ENCODE measurements around the gene ADGRF1.

ADGRF1 gene

GRCh38 chr6:47043286-47043685 is 1.2 kb upstream of the ADGRF1 start:
- Histone ChIP-seq H3K27me3 (ENCODE audit: control insufficient read depth, insufficient read depth, low read length, poor library complexity, severe bottlenecking) (no peaks in the 10 kb centered on the region), H3K4me3 (ENCODE audit: insufficient read depth, low read depth, low read length) (no peak overlapping the region), H3K36me3 (ENCODE audit: control insufficient read depth, insufficient read depth, low read length) (no peaks in the 10 kb centered on the region), H3K4me1 (ENCODE audit: control insufficient read depth, insufficient read depth, low read length) (no peaks in the 10 kb centered on the region), H3K9me3 (ENCODE audit: control insufficient read depth, low read length) (no peaks in the 10 kb centered on the region), H3K27ac (ENCODE audit: insufficient read depth, low read depth, low read length, poor library complexity, severe bottlenecking) (no peak overlapping the region)
- WGBS, 2 experiments, result 87 to 100% methylated on average over 1 of the region's 1 CpG

- H3K4me3 ChIP-seq (ENCODE audit: insufficient read depth, low read depth, low read length), result no peak overlapping the region
- H3K27ac ChIP-seq (ENCODE audit: insufficient read depth, low read depth, low read length, poor library complexity, severe bottlenecking), result no peak overlapping the region
- no peaks in the 10 kb centered on the region for H3K4me1 ChIP-seq (ENCODE audit: control insufficient read depth, insufficient read depth, low read length)
- H3K27me3 ChIP-seq (ENCODE audit: control insufficient read depth, insufficient read depth, low read length, poor library complexity, severe bottlenecking), result no peaks in the 10 kb centered on the region
- H3K36me3 ChIP-seq (ENCODE audit: control insufficient read depth, insufficient read depth, low read length), result no peaks in the 10 kb centered on the region
- H3K9me3 ChIP-seq (ENCODE audit: control insufficient read depth, low read length), result no peaks in the 10 kb centered on the region
- WGBS, 2 experiments, result 89 to 100% methylated on average over 1 to 2 of the region's 2 CpGs
Observed at GRCh38 chr6:47041741-47042140, 391 bp downstream of the ADGRF1 start.

- no peak overlapping the region for H3K4me3 ChIP-seq (ENCODE audit: insufficient read depth, low read depth, low read length)
- H3K9me3 ChIP-seq (ENCODE audit: control insufficient read depth, low read length), result no peaks in the 10 kb centered on the region
- no peak overlapping the region for H3K27ac ChIP-seq (ENCODE audit: insufficient read depth, low read depth, low read length, poor library complexity, severe bottlenecking)
- no peaks in the 10 kb centered on the region for H3K4me1 ChIP-seq (ENCODE audit: control insufficient read depth, insufficient read depth, low read length)
- 75 to 79% methylated on average over 6 of the region's 6 CpGs for WGBS, 2 experiments
- no peaks in the 10 kb centered on the region for H3K36me3 ChIP-seq (ENCODE audit: control insufficient read depth, insufficient read depth, low read length)
- no peaks in the 10 kb centered on the region for H3K27me3 ChIP-seq (ENCODE audit: control insufficient read depth, insufficient read depth, low read length, poor library complexity, severe bottlenecking)
Observed at GRCh38 chr6:47034926-47035325, 7.2 kb downstream of the ADGRF1 start.

- Histone ChIP-seq H3K9me3 (ENCODE audit: control insufficient read depth, low read length) (no peaks in the 10 kb centered on the region), H3K4me1 (ENCODE audit: control insufficient read depth, insufficient read depth, low read length) (no peaks in the 10 kb centered on the region), H3K36me3 (ENCODE audit: control insufficient read depth, insufficient read depth, low read length) (no peaks in the 10 kb centered on the region), H3K4me3 (ENCODE audit: insufficient read depth, low read depth, low read length) (no peak overlapping the region), H3K27me3 (ENCODE audit: control insufficient read depth, insufficient read depth, low read length, poor library complexity, severe bottlenecking) (no peaks in the 10 kb centered on the region), H3K27ac (ENCODE audit: insufficient read depth, low read depth, low read length, poor library complexity, severe bottlenecking) (no peak overlapping the region)
- 93 to 99% methylated on average over 2 of the region's 2 CpGs for WGBS, 2 experiments
Observed at GRCh38 chr6:47034421-47034820, 7.7 kb downstream of the ADGRF1 start.

GRCh38 chr6:47032974-47033765 is 9.0 kb downstream of the ADGRF1 start:
- H3K9me3 ChIP-seq (ENCODE audit: control insufficient read depth, low read length), result no peaks in the 10 kb centered on the region
- no peaks in the 10 kb centered on the region for H3K4me1 ChIP-seq (ENCODE audit: control insufficient read depth, insufficient read depth, low read length)
- WGBS, 2 experiments, result 95% methylated on average over 12 of the region's 12 CpGs
- H3K4me3 ChIP-seq (ENCODE audit: insufficient read depth, low read depth, low read length), result no peak overlapping the region
- H3K36me3 ChIP-seq (ENCODE audit: control insufficient read depth, insufficient read depth, low read length), result no peaks in the 10 kb centered on the region
- no peak overlapping the region for H3K27ac ChIP-seq (ENCODE audit: insufficient read depth, low read depth, low read length, poor library complexity, severe bottlenecking)
- H3K27me3 ChIP-seq (ENCODE audit: control insufficient read depth, insufficient read depth, low read length, poor library complexity, severe bottlenecking), result no peaks in the 10 kb centered on the region

GRCh38 chr6:47031656-47032055 is 10.5 kb downstream of the ADGRF1 start:
- H3K36me3 ChIP-seq (ENCODE audit: control insufficient read depth, insufficient read depth, low read length), result no peaks in the 10 kb centered on the region
- 64 to 92% methylated on average over 1 to 3 of the region's 3 CpGs for WGBS, 2 experiments

GRCh38 chr6:47029865-47030561 is 12.1 kb downstream of the ADGRF1 start:
- Histone ChIP-seq H3K36me3 (ENCODE audit: control insufficient read depth, insufficient read depth, low read length) (no peaks in the 10 kb centered on the region), H3K27ac (ENCODE audit: insufficient read depth, low read depth, low read length, poor library complexity, severe bottlenecking) (no peak overlapping the region), H3K27me3 (ENCODE audit: control insufficient read depth, insufficient read depth, low read length, poor library complexity, severe bottlenecking) (no peaks in the 10 kb centered on the region), H3K4me3 (ENCODE audit: insufficient read depth, low read depth, low read length) (no peak overlapping the region), H3K9me3 (ENCODE audit: control insufficient read depth, low read length) (no peaks in the 10 kb centered on the region), H3K4me1 (ENCODE audit: control insufficient read depth, insufficient read depth, low read length) (no peaks in the 10 kb centered on the region)
- 91 to 95% methylated on average over 7 of the region's 7 CpGs for WGBS, 2 experiments

More at GRCh38 chr6:47031656-47032055, 10.5 kb downstream of the ADGRF1 start:
- Histone ChIP-seq H3K27me3 (ENCODE audit: control insufficient read depth, insufficient read depth, low read length, poor library complexity, severe bottlenecking) (no peaks in the 10 kb centered on the region), H3K4me3 (ENCODE audit: insufficient read depth, low read depth, low read length) (no peak overlapping the region), H3K9me3 (ENCODE audit: control insufficient read depth, low read length) (no peaks in the 10 kb centered on the region), H3K4me1 (ENCODE audit: control insufficient read depth, insufficient read depth, low read length) (no peaks in the 10 kb centered on the region), H3K27ac (ENCODE audit: insufficient read depth, low read depth, low read length, poor library complexity, severe bottlenecking) (no peak overlapping the region)

GRCh38 chr6:47028835-47029360 is 13.2 kb downstream of the ADGRF1 start:
- Histone ChIP-seq H3K4me1 (ENCODE audit: control insufficient read depth, insufficient read depth, low read length) (no peaks in the 10 kb centered on the region), H3K4me3 (ENCODE audit: insufficient read depth, low read depth, low read length) (no peak overlapping the region), H3K9me3 (ENCODE audit: control insufficient read depth, low read length) (no peaks in the 10 kb centered on the region), H3K27me3 (ENCODE audit: control insufficient read depth, insufficient read depth, low read length, poor library complexity, severe bottlenecking) (no peaks in the 10 kb centered on the region), H3K27ac (ENCODE audit: insufficient read depth, low read depth, low read length, poor library complexity, severe bottlenecking) (no peak overlapping the region), H3K36me3 (ENCODE audit: control insufficient read depth, insufficient read depth, low read length) (no peaks in the 10 kb centered on the region)
- 94 to 95% methylated on average over 6 to 8 of the region's 8 CpGs for WGBS, 2 experiments

- no peak overlapping the region for H3K27ac ChIP-seq (ENCODE audit: insufficient read depth, low read depth, low read length, poor library complexity, severe bottlenecking)
Observed at GRCh38 chr6:47027315-47027714, 14.8 kb downstream of the ADGRF1 start.

GRCh38 chr6:47026679-47027078 is 15.5 kb downstream of the ADGRF1 start:
- H3K4me1 ChIP-seq (ENCODE audit: control insufficient read depth, insufficient read depth, low read length), result no peaks in the 10 kb centered on the region
- H3K4me3 ChIP-seq (ENCODE audit: insufficient read depth, low read depth, low read length), result no peak overlapping the region
- no peak overlapping the region for H3K27ac ChIP-seq (ENCODE audit: insufficient read depth, low read depth, low read length, poor library complexity, severe bottlenecking)
- no peaks in the 10 kb centered on the region for H3K9me3 ChIP-seq (ENCODE audit: control insufficient read depth, low read length)
- H3K36me3 ChIP-seq (ENCODE audit: control insufficient read depth, insufficient read depth, low read length), result no peaks in the 10 kb centered on the region
- 93 to 95% methylated on average over 5 of the region's 5 CpGs for WGBS, 2 experiments
- no peaks in the 10 kb centered on the region for H3K27me3 ChIP-seq (ENCODE audit: control insufficient read depth, insufficient read depth, low read length, poor library complexity, severe bottlenecking)

More at GRCh38 chr6:47027315-47027714, 14.8 kb downstream of the ADGRF1 start:
- 89 to 91% methylated on average over 3 of the region's 3 CpGs for WGBS, 2 experiments
- Histone ChIP-seq H3K36me3 (ENCODE audit: control insufficient read depth, insufficient read depth, low read length) (no peaks in the 10 kb centered on the region), H3K27me3 (ENCODE audit: control insufficient read depth, insufficient read depth, low read length, poor library complexity, severe bottlenecking) (no peaks in the 10 kb centered on the region), H3K4me1 (ENCODE audit: control insufficient read depth, insufficient read depth, low read length) (no peaks in the 10 kb centered on the region), H3K4me3 (ENCODE audit: insufficient read depth, low read depth, low read length) (no peak overlapping the region), H3K9me3 (ENCODE audit: control insufficient read depth, low read length) (no peaks in the 10 kb centered on the region)

Measured in ectodermal cell (in vitro differentiated cells).